Measurements from ENCODE around the gene ZNF135. TPM values are rescaled to one million over a fixed set of nuclear protein-coding genes. Genes with fewer than 3 reads are reported as not detected.

ZNF135 gene
- total and polyA plus RNA-seq, 4 donors = 2.1 to 12.8 (median 5.0) TPM

- peak in 1 of 2 donors; percentile 60 for DNase-seq
- H3K9me3 ChIP-seq (ENCODE audit: control insufficient read depth, low read length) = no peaks in the 10 kb centered on the region
- intact Hi-C loops (cut with DNase I) = loop anchor here in 1 of 2 donors (5.0 kb wide), 1 partner anchor 41 kb away; the partner anchor contains the start of gene ZSCAN18
- no peaks in the 10 kb centered on the region for H3K36me3 ChIP-seq (ENCODE audit: control insufficient read depth in 1 of 2, insufficient read depth in 2 of 2, low read length in 1 of 2)
- ATAC-seq (ENCODE audit: low FRiP score) = no peak
- no peak overlapping the region for H3K4me3 ChIP-seq (ENCODE audit: low read length in 2 of 2)
- no peaks in the 10 kb centered on the region for H3K27me3 ChIP-seq (ENCODE audit: control insufficient read depth in 1 of 2, insufficient read depth in 2 of 2, low read length in 1 of 2)
- H3K27ac ChIP-seq (ENCODE audit: low read depth in 1 of 2, low read length in 2 of 2) = no peak overlapping the region
- 94 to 97% methylated on average over 6 to 8 of the region's 8 CpGs for WGBS, 2 donors
- no peaks in the 10 kb centered on the region for H3K4me1 ChIP-seq (ENCODE audit: control insufficient read depth in 1 of 2, insufficient read depth in 2 of 2, low read length in 2 of 2)
Observed at GRCh38 chr19:58056261-58056660, 2.8 kb upstream of the ZNF135 start.

DNA sequence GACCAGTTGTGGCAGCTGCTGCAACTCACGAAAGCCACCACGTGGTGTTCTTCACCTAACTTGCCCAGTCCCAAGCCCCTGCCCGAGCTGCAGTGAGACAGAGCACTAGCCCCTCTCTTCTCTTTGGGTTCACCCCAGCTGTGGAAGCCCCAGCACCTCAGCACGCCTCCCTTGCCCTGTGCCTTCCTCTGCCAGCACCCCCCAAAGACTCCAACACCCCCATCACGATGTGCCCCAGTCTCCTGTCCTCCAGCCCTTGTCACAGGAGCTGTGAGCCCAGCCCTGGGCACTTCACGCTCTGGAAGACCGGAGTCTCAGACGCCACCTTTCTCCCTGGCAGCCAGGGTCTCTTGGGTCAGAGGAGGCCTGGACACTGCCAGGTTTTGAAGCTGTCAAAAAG lies 2.2 kb upstream of the ZNF135 start:
- DNase-seq (peak in 1 of 2 donors; percentile 60), ATAC-seq (ENCODE audit: low FRiP score) (no peak)
- 93 to 97% methylated on average over 8 of the region's 8 CpGs for WGBS, 2 donors
- no peak overlapping the region for H3K27ac ChIP-seq (ENCODE audit: low read depth in 1 of 2, low read length in 2 of 2)
- H3K4me1 ChIP-seq (ENCODE audit: control insufficient read depth in 1 of 2, insufficient read depth in 2 of 2, low read length in 2 of 2) = no peaks in the 10 kb centered on the region
- no peaks in the 10 kb centered on the region for H3K27me3 ChIP-seq (ENCODE audit: control insufficient read depth in 1 of 2, insufficient read depth in 2 of 2, low read length in 1 of 2)
- H3K9me3 ChIP-seq (ENCODE audit: control insufficient read depth, low read length) = no peaks in the 10 kb centered on the region
- intact Hi-C loops (cut with DNase I) = loop anchor here in 1 of 2 donors (5.0 kb wide), 1 partner anchor 40 kb away; the partner anchor contains the start of gene ZSCAN18
- H3K4me3 ChIP-seq (ENCODE audit: low read length in 2 of 2) = no peak overlapping the region
- no peaks in the 10 kb centered on the region for H3K36me3 ChIP-seq (ENCODE audit: control insufficient read depth in 1 of 2, insufficient read depth in 2 of 2, low read length in 1 of 2)

GRCh38 chr19:58058467-58058866 lies 615 bp upstream of the ZNF135 start:
- 79 to 81% methylated on average over 13 of the region's 13 CpGs for WGBS, 2 donors
- no peak for ATAC-seq (ENCODE audit: low FRiP score)
- DNase-seq = peak in 1 of 2 donors; percentile 39
- Histone ChIP-seq H3K27me3 (ENCODE audit: control insufficient read depth in 1 of 2, insufficient read depth in 2 of 2, low read length in 1 of 2) (no peaks in the 10 kb centered on the region), H3K4me3 (ENCODE audit: low read length in 2 of 2) (no peak overlapping the region), H3K27ac (ENCODE audit: low read depth in 1 of 2, low read length in 2 of 2) (peak overlapping the region in 1 of 2 donors; percentile 25), H3K36me3 (ENCODE audit: control insufficient read depth in 1 of 2, insufficient read depth in 2 of 2, low read length in 1 of 2) (no peaks in the 10 kb centered on the region), H3K9me3 (ENCODE audit: control insufficient read depth, low read length) (peaks cover 1% of the 10 kb centered on the region), H3K4me1 (ENCODE audit: control insufficient read depth in 1 of 2, insufficient read depth in 2 of 2, low read length in 2 of 2) (no peaks in the 10 kb centered on the region)
- intact Hi-C loops (cut with DNase I) = loop anchor here in 1 of 2 donors (5.0 kb wide), 1 partner anchor 39 kb away; the partner anchor contains the start of gene ZSCAN18

DNA sequence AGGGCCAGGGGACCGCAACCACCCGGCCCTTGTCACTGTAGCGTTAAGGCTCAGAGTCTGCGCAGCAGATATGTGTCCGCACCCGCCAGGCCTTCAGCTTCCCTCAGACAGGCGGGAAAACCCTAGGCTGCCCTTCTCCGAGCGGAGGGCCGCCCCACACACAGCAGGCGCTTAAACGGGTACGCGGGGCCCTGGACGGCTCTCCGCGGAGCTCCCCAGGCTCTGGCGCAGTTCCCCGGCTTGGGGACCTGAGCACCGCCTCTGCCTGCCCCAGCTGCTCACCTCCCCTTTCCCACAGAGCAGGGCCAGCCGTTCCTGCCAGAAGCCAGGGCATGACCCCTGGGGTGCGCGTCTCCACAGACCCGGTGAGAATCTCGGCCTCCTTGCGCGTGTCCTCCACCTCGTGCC lies 593 bp downstream of the ZNF135 start:
- H3K4me1 ChIP-seq (ENCODE audit: control insufficient read depth in 1 of 2, insufficient read depth in 2 of 2, low read length in 2 of 2) = no peaks in the 10 kb centered on the region
- DNase-seq (no peak), ATAC-seq (ENCODE audit: low FRiP score) (peak; percentile 21)
- peaks cover 5% of the 10 kb centered on the region for H3K9me3 ChIP-seq (ENCODE audit: control insufficient read depth, low read length)
- 6 to 13% methylated on average over 27 to 28 of the region's 28 CpGs for WGBS, 2 donors
- no peaks in the 10 kb centered on the region for H3K36me3 ChIP-seq (ENCODE audit: control insufficient read depth in 1 of 2, insufficient read depth in 2 of 2, low read length in 1 of 2)
- H3K27me3 ChIP-seq (ENCODE audit: control insufficient read depth in 1 of 2, insufficient read depth in 2 of 2, low read length in 1 of 2) = no peaks in the 10 kb centered on the region
- intact Hi-C loops (cut with DNase I) = loop anchor here in 1 of 2 donors (5.0 kb wide), 1 partner anchor 38 kb away; the partner anchor contains the start of gene ZSCAN18
- H3K27ac ChIP-seq (ENCODE audit: low read depth in 1 of 2, low read length in 2 of 2) = peak overlapping the region; percentile 23 to 62
- peak overlapping the region; percentile 61 to 74 for H3K4me3 ChIP-seq (ENCODE audit: low read length in 2 of 2)

DNA sequence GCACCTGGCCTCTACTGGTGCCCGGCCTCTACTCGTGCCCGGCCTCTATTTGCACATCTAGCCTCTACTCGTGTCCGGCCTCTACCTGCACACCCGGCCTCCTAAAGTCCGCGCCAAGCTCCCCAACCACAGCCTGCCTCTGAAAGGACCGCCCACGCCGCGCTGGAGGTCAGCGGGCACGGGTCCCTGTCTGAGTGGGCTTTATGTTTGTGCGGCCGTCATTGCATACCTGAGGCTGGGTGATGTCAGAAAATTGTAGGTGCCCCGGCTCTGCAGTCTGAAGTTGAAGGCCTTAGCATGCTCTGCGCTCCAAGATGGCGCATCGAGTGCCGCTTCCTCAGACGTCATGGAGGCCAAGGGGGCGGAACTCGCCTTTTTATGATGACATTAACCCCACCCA lies 1.1 kb downstream of the ZNF135 start:
- no peaks in the 10 kb centered on the region for H3K27me3 ChIP-seq (ENCODE audit: control insufficient read depth in 1 of 2, insufficient read depth in 2 of 2, low read length in 1 of 2)
- no peak overlapping the region for H3K27ac ChIP-seq (ENCODE audit: low read depth in 1 of 2, low read length in 2 of 2)
- ATAC-seq (ENCODE audit: low FRiP score) = no peak

DNA sequence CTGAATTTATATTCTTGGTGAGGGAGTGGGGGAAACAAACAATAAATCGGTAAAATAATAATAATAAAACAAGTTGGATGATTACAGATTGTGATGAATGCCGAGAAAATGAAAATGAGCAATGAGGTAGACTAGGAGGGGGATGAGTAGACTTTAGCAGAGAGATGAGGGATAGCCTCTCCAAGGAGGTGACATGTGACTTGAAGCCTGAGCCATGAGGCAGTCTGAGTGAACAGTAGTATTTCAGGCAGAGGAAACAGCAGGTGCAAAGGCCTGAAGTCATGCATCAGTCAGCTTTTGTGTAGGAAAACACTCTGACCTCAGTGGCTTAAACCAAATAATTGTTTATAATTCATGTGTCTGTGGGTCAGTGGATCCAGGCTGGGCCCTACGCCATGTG lies 4.6 kb downstream of the ZNF135 start:
- Histone ChIP-seq H3K27ac (ENCODE audit: low read depth in 1 of 2, low read length in 2 of 2) (no peak overlapping the region), H3K4me1 (ENCODE audit: control insufficient read depth in 1 of 2, insufficient read depth in 2 of 2, low read length in 2 of 2) (no peaks in the 10 kb centered on the region), H3K9me3 (ENCODE audit: control insufficient read depth, low read length) (peaks cover 30% of the 10 kb centered on the region), H3K27me3 (ENCODE audit: control insufficient read depth in 1 of 2, insufficient read depth in 2 of 2, low read length in 1 of 2) (no peaks in the 10 kb centered on the region), H3K4me3 (ENCODE audit: low read length in 2 of 2) (no peak overlapping the region), H3K36me3 (ENCODE audit: control insufficient read depth in 1 of 2, insufficient read depth in 2 of 2, low read length in 1 of 2) (peaks cover 6 to 13% of the 10 kb centered on the region in 2 donors)
- WGBS, 2 donors = 95 to 99% methylated on average over 3 of the region's 3 CpGs
- peak in 1 of 2 donors; percentile 23 for DNase-seq
- no peak for ATAC-seq (ENCODE audit: low FRiP score)
- intact Hi-C loops (cut with DNase I) = no loop called here

More for the DNA sequence above, 1.1 kb downstream of the ZNF135 start:
- 83 to 92% methylated on average over 24 of the region's 24 CpGs for WGBS, 2 donors
- Histone ChIP-seq H3K9me3 (ENCODE audit: control insufficient read depth, low read length) (peaks cover 5% of the 10 kb centered on the region), H3K4me3 (ENCODE audit: low read length in 2 of 2) (no peak overlapping the region), H3K4me1 (ENCODE audit: control insufficient read depth in 1 of 2, insufficient read depth in 2 of 2, low read length in 2 of 2) (no peaks in the 10 kb centered on the region), H3K36me3 (ENCODE audit: control insufficient read depth in 1 of 2, insufficient read depth in 2 of 2, low read length in 1 of 2) (peaks cover under 1 to 3% of the 10 kb centered on the region in 2 donors)
- DNase-seq = peak in 1 of 2 donors; percentile 47
- intact Hi-C loops (cut with DNase I) = no loop called here

- Histone ChIP-seq H3K27me3 (ENCODE audit: control insufficient read depth in 1 of 2, insufficient read depth in 2 of 2, low read length in 1 of 2) (no peaks in the 10 kb centered on the region), H3K36me3 (ENCODE audit: control insufficient read depth in 1 of 2, insufficient read depth in 2 of 2, low read length in 1 of 2) (peaks cover 7 to 13% of the 10 kb centered on the region in 2 donors), H3K4me1 (ENCODE audit: control insufficient read depth in 1 of 2, insufficient read depth in 2 of 2, low read length in 2 of 2) (no peaks in the 10 kb centered on the region), H3K27ac (ENCODE audit: low read depth in 1 of 2, low read length in 2 of 2) (no peak overlapping the region), H3K4me3 (ENCODE audit: low read length in 2 of 2) (no peak overlapping the region), H3K9me3 (ENCODE audit: control insufficient read depth, low read length) (peaks cover 42% of the 10 kb centered on the region)
- no peak for ATAC-seq (ENCODE audit: low FRiP score)
- intact Hi-C loops (cut with DNase I) = no loop called here
- DNase-seq = peak in 1 of 2 donors; percentile 17
- 97 to 98% methylated on average over 15 of the region's 15 CpGs for WGBS, 2 donors
Observed at GRCh38 chr19:58067240-58067912, 8.3 kb downstream of the ZNF135 start.

DNA sequence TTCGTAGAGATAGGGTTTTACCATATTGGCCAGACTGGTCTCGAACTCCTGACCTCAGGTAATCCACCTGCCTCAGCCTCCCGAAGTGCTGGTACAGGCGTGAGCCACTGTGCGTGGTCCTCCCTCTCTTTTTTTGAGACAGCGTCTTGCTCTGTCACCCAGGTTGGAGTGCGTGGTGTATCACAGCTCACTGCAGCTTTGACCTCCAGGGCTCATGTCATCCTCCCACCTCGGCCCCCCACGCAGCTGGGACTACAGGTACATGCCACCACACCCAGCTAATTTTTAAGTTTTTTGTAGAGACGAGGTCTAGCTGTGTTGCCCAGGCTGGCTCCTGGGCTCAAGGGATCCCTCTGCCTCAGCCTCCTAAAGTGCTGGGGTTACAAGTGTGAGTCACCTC lies 20.7 kb downstream of the ZNF135 start:
- intact Hi-C loops (cut with DNase I) = no loop called here
- no peak for ATAC-seq (ENCODE audit: low FRiP score)
- 94 to 95% methylated on average over 10 of the region's 10 CpGs for WGBS, 2 donors

DNA sequence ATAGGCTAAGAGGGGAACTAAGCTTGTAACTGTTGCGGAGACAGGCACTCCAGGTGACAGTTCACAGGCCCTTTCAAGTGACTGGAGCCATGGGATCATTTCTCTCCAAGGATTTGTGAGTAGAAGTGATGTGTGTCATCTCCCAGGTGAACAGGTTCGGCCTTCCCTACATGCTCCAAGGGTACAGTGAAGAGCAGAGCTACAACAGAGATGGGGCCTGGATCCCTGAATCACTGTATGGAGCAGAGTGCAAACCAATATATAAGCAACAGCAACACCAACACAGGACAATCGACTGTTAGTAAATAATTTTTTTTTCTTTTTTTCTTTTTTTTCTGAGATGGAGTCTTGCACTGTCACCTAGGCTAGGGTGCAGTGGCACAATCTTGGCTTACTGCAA lies 23.9 kb downstream of the ZNF135 start:
- intact Hi-C loops (cut with DNase I) = no loop called here

More for the DNA sequence above, 20.7 kb downstream of the ZNF135 start:
- H3K4me3 ChIP-seq (ENCODE audit: low read length in 2 of 2) = no peak overlapping the region
- no peaks in the 10 kb centered on the region for H3K4me1 ChIP-seq (ENCODE audit: control insufficient read depth in 1 of 2, insufficient read depth in 2 of 2, low read length in 2 of 2)
- H3K36me3 ChIP-seq (ENCODE audit: control insufficient read depth in 1 of 2, insufficient read depth in 2 of 2, low read length in 1 of 2) = peaks cover 0 to 6% of the 10 kb centered on the region in 2 donors
- peaks cover 17% of the 10 kb centered on the region for H3K9me3 ChIP-seq (ENCODE audit: control insufficient read depth, low read length)
- H3K27me3 ChIP-seq (ENCODE audit: control insufficient read depth in 1 of 2, insufficient read depth in 2 of 2, low read length in 1 of 2) = no peaks in the 10 kb centered on the region
- no peak overlapping the region for H3K27ac ChIP-seq (ENCODE audit: low read depth in 1 of 2, low read length in 2 of 2)
- DNase-seq = peak in 1 of 2 donors; percentile 33

More for the DNA sequence above, 23.9 kb downstream of the ZNF135 start:
- Histone ChIP-seq H3K27me3 (ENCODE audit: control insufficient read depth in 1 of 2, insufficient read depth in 2 of 2, low read length in 1 of 2) (no peaks in the 10 kb centered on the region), H3K4me1 (ENCODE audit: control insufficient read depth in 1 of 2, insufficient read depth in 2 of 2, low read length in 2 of 2) (no peaks in the 10 kb centered on the region), H3K4me3 (ENCODE audit: low read length in 2 of 2) (no peak overlapping the region), H3K9me3 (ENCODE audit: control insufficient read depth, low read length) (peaks cover 25% of the 10 kb centered on the region), H3K27ac (ENCODE audit: low read depth in 1 of 2, low read length in 2 of 2) (no peak overlapping the region), H3K36me3 (ENCODE audit: control insufficient read depth in 1 of 2, insufficient read depth in 2 of 2, low read length in 1 of 2) (peaks cover 3 to 15% of the 10 kb centered on the region in 2 donors)
- ATAC-seq (ENCODE audit: low FRiP score) (no peak), DNase-seq (no peak)
- WGBS, 2 donors = 97 to 100% methylated on average over 3 of the region's 3 CpGs
